Inflammatory macrophage treated with lipopolysaccharide for 1 hour (primary cell): Measurements from ENCODE around the gene FES.
"Not testable (repeated sequence)": the region's sequence is repeated elsewhere in the genome, so short reads cannot be mapped to it uniquely, and the experiment has no call there.

Experiments
- DNase-seq, 2 donors: peaks; one replicate each; pipeline ENCODE4 v3.0.0-alpha.2; 2020 to 2022

Gene FES

GRCh38 chr15:90911906-90912769 is 27.8 kb downstream of the FES start:
- no peak for DNase-seq

GRCh38 chr15:90912770-90913075 is 28.4 kb downstream of the FES start:
- DNase-seq: no peak

GRCh38 chr15:90913398-90913944 is 29.2 kb downstream of the FES start:
- no peak for DNase-seq

- DNase-seq: peak; percentile 61 to 80
These were observed 30.2 kb downstream of the FES start for GRCh38 chr15:90914305-90915080.

GRCh38 chr15:90915216-90915807 is 31.0 kb downstream of the FES start:
- DNase-seq: no peak

- peak; percentile 88 to 97 for DNase-seq
These were observed 31.6 kb downstream of the FES start for GRCh38 chr15:90915808-90916440.

GRCh38 chr15:90916461-90916860 is 32.2 kb downstream of the FES start:
- no peak for DNase-seq

GRCh38 chr15:90917569-90917968 is 33.3 kb downstream of the FES start:
- DNase-seq: no peak

GRCh38 chr15:90918034-90918788 is 33.9 kb downstream of the FES start:
- no peak for DNase-seq

- no peak for DNase-seq
These were observed 34.5 kb downstream of the FES start for GRCh38 chr15:90918835-90919234.

- DNase-seq: no peak
These were observed 37.6 kb downstream of the FES start for GRCh38 chr15:90921887-90922286.

- not testable (repeated sequence) for DNase-seq
These were observed 38.5 kb downstream of the FES start for GRCh38 chr15:90922712-90923322.

GRCh38 chr15:90924375-90924774 is 40.1 kb downstream of the FES start:
- DNase-seq: no peak

GRCh38 chr15:90926766-90927165 is 42.5 kb downstream of the FES start:
- not testable (repeated sequence) for DNase-seq

GRCh38 chr15:90928106-90928505 is 43.8 kb downstream of the FES start:
- peak; percentile 36 to 43 for DNase-seq

GRCh38 chr15:90929246-90930019 is 45.1 kb downstream of the FES start:
- DNase-seq: peak; percentile 30 to 33

GRCh38 chr15:90930861-90931574 is 46.7 kb downstream of the FES start:
- DNase-seq: peak in 1 of 2 donors; percentile 50

- DNase-seq: no peak
These were observed 47.2 kb downstream of the FES start for GRCh38 chr15:90931575-90931827.

- peak; percentile 77 to 98 for DNase-seq
These were observed 47.7 kb downstream of the FES start, which contains the start of gene HDDC3 for GRCh38 chr15:90931828-90932659. HDDC3 (minus strand) TSS chr15:90932549; CDS start chr15:90932540, 9 bp downstream.

GRCh38 chr15:90932660-90932991 is 48.3 kb downstream of the FES start:
- no peak for DNase-seq
